T-helper 17 cell (primary cell): ENCODE data around the gene CTSE. TPM values are rescaled to one million over a fixed set of nuclear protein-coding genes. Genes with fewer than 3 reads are reported as not detected.
"Not testable (repeated sequence)": the region's sequence is repeated elsewhere in the genome, so short reads cannot be mapped to it uniquely, and the experiment has no call there.

Experiments used
- ATAC-seq: fragments of 150-1000 bp; cut with Tn5 transposase; 2 replicates; pipeline ENCODE4 v1.10.0; 2021; ENCODE audit warnings: mild to moderate bottlenecking, moderate library complexity
- DNase-seq, 3 donors: peaks; one replicate each; pipeline versions ENCODE4 v3.0.0 to v3.0.0-alpha.2; 2020 to 2021
- H3K9me3 ChIP-seq: one replicate; pipeline ENCODE4 v1.7.0; 2013; ENCODE audit warnings: low read length, mild to moderate bottlenecking; ENCODE audit not compliant: control insufficient read depth, poor library complexity, severe bottlenecking
- H3K27ac Mint-ChIP-seq: one replicate; pipeline ENCODE4 v1.8.0; 2022; ENCODE audit warnings: mild to moderate bottlenecking, moderate library complexity, mixed read lengths
- H3K27me3 Mint-ChIP-seq: one replicate; pipeline ENCODE4 v1.8.0; 2022; ENCODE audit warnings: mixed read lengths
- H3K36me3 Mint-ChIP-seq: one replicate; pipeline ENCODE4 v1.8.0; 2022; ENCODE audit warnings: low read depth, mixed read lengths
- H3K4me1 Mint-ChIP-seq: one replicate; pipeline ENCODE4 v1.8.0; 2022; ENCODE audit warnings: mild to moderate bottlenecking, mixed read lengths
- H3K4me3 Mint-ChIP-seq: one replicate; pipeline ENCODE4 v1.8.0; 2022; ENCODE audit warnings: mild to moderate bottlenecking, moderate library complexity, mixed read lengths
- total RNA-seq, 4 donors: library from RNA in 2 of 4; stranded (reverse) in 2 of 4; gene quantifications; one replicate each; pipeline ENCODE4 v1.2.3 and lab custom pipeline; 2022 to 2026

The CTSE gene
- total RNA-seq, 2 donors from 2014 or later: not detected

- Mint-ChIP-seq H3K27ac (no peak overlapping the region), H3K27me3 (peaks cover 56% of the 10 kb centered on the region), H3K4me1 (peaks cover 14% of the 10 kb centered on the region), H3K36me3 (peaks cover 3% of the 10 kb centered on the region), H3K4me3 (peak overlapping the region; percentile 41)
- ATAC-seq (no peak), DNase-seq (no peak)
- H3K9me3 ChIP-seq: no peaks in the 10 kb centered on the region
Measured at GRCh38 chr1:206003854-206004800, 19.6 kb downstream of the CTSE start.

GRCh38 chr1:206002871-206003801 lies 20.6 kb downstream of the CTSE start, which contains the start of gene RAB7B:
RAB7B (minus strand) TSS chr1:206003395; CDS start chr1:205994135, 9,260 bp downstream.
- DNase-seq (no peak), ATAC-seq (no peak)
- H3K27me3 Mint-ChIP-seq: peaks cover 59% of the 10 kb centered on the region
- peaks cover 3% of the 10 kb centered on the region for H3K36me3 Mint-ChIP-seq
- H3K4me1 Mint-ChIP-seq: peaks cover 14% of the 10 kb centered on the region
- H3K27ac Mint-ChIP-seq: no peak within 1 kb of the TSS
- H3K4me3 Mint-ChIP-seq: peak within 1 kb of the TSS; percentile 41
- H3K9me3 ChIP-seq: no peaks in the 10 kb centered on the region

GRCh38 chr1:206002160-206002559 lies 21.5 kb downstream of the CTSE start:
- Mint-ChIP-seq H3K36me3 (peaks cover 3% of the 10 kb centered on the region), H3K4me3 (no peak overlapping the region), H3K27ac (no peak overlapping the region), H3K27me3 (peaks cover 59% of the 10 kb centered on the region), H3K4me1 (peaks cover 14% of the 10 kb centered on the region)
- DNase-seq (no peak), ATAC-seq (no peak)
- H3K9me3 ChIP-seq: no peaks in the 10 kb centered on the region

GRCh38 chr1:206001476-206001888 lies 22.2 kb downstream of the CTSE start:
- ATAC-seq (no peak), DNase-seq (no peak)
- peak overlapping the region; percentile 62 for H3K27ac Mint-ChIP-seq
- peaks cover 14% of the 10 kb centered on the region for H3K4me1 Mint-ChIP-seq
- peaks cover 53% of the 10 kb centered on the region for H3K27me3 Mint-ChIP-seq
- H3K4me3 Mint-ChIP-seq: no peak overlapping the region
- H3K9me3 ChIP-seq: no peaks in the 10 kb centered on the region
- H3K36me3 Mint-ChIP-seq: peaks cover 3% of the 10 kb centered on the region

- Mint-ChIP-seq H3K4me3 (no peak overlapping the region), H3K27me3 (peaks cover 46% of the 10 kb centered on the region), H3K4me1 (peaks cover 10% of the 10 kb centered on the region), H3K36me3 (no peaks in the 10 kb centered on the region), H3K27ac (no peak overlapping the region)
- H3K9me3 ChIP-seq: no peaks in the 10 kb centered on the region
- ATAC-seq: no peak
- no peak for DNase-seq
Measured at GRCh38 chr1:206000641-206001339, 22.9 kb downstream of the CTSE start.

GRCh38 chr1:205998457-205999241 lies 25.0 kb downstream of the CTSE start:
- Mint-ChIP-seq H3K27me3 (peaks cover 35% of the 10 kb centered on the region), H3K27ac (no peak overlapping the region), H3K4me3 (no peak overlapping the region), H3K4me1 (peaks cover 3% of the 10 kb centered on the region), H3K36me3 (no peaks in the 10 kb centered on the region)
- no peaks in the 10 kb centered on the region for H3K9me3 ChIP-seq
- ATAC-seq: no peak
- no peak for DNase-seq

GRCh38 chr1:205996641-205997040 lies 27.1 kb downstream of the CTSE start:
- H3K4me1 Mint-ChIP-seq, H3K9me3 ChIP-seq, DNase-seq, H3K27ac Mint-ChIP-seq, H3K4me3 Mint-ChIP-seq, H3K36me3 Mint-ChIP-seq, ATAC-seq: not testable (repeated sequence)
- H3K27me3 Mint-ChIP-seq: peaks cover 37% of the 10 kb centered on the region

GRCh38 chr1:205994346-205994745 lies 29.3 kb downstream of the CTSE start:
- H3K4me3 Mint-ChIP-seq: no peak overlapping the region

GRCh38 chr1:205993068-205993467 lies 30.6 kb downstream of the CTSE start:
- Mint-ChIP-seq H3K27me3 (peaks cover 51% of the 10 kb centered on the region), H3K36me3 (no peaks in the 10 kb centered on the region), H3K27ac (no peak overlapping the region)

More at GRCh38 chr1:205994346-205994745, 29.3 kb downstream of the CTSE start:
- DNase-seq: no peak
- H3K36me3 Mint-ChIP-seq: no peaks in the 10 kb centered on the region
- no peak overlapping the region for H3K27ac Mint-ChIP-seq
- peaks cover 54% of the 10 kb centered on the region for H3K27me3 Mint-ChIP-seq
- H3K4me1 Mint-ChIP-seq: peaks cover 3% of the 10 kb centered on the region
- no peaks in the 10 kb centered on the region for H3K9me3 ChIP-seq
- ATAC-seq: no peak

GRCh38 chr1:205992218-205992882 lies 31.3 kb downstream of the CTSE start:
- Mint-ChIP-seq H3K27me3 (peaks cover 47% of the 10 kb centered on the region), H3K4me3 (no peak overlapping the region)

More at GRCh38 chr1:205993068-205993467, 30.6 kb downstream of the CTSE start:
- ATAC-seq (no peak), DNase-seq (no peak)
- H3K9me3 ChIP-seq: no peaks in the 10 kb centered on the region
- no peak overlapping the region for H3K4me3 Mint-ChIP-seq
- H3K4me1 Mint-ChIP-seq: peaks cover 3% of the 10 kb centered on the region

GRCh38 chr1:205991237-205991636 lies 32.5 kb downstream of the CTSE start:
- no peaks in the 10 kb centered on the region for H3K36me3 Mint-ChIP-seq
- ATAC-seq (no peak), DNase-seq (no peak)
- peaks cover 3% of the 10 kb centered on the region for H3K4me1 Mint-ChIP-seq
- no peak overlapping the region for H3K27ac Mint-ChIP-seq
- H3K27me3 Mint-ChIP-seq: peaks cover 45% of the 10 kb centered on the region
- H3K4me3 Mint-ChIP-seq: no peak overlapping the region
- H3K9me3 ChIP-seq: no peaks in the 10 kb centered on the region

More at GRCh38 chr1:205992218-205992882, 31.3 kb downstream of the CTSE start:
- no peak for DNase-seq
- peaks cover 3% of the 10 kb centered on the region for H3K4me1 Mint-ChIP-seq
- H3K36me3 Mint-ChIP-seq: no peaks in the 10 kb centered on the region
- no peak for ATAC-seq
- no peaks in the 10 kb centered on the region for H3K9me3 ChIP-seq
- no peak overlapping the region for H3K27ac Mint-ChIP-seq
